GM21360 (cell line): ENCODE measurements around the gene EID2B.

Source experiments
- ATAC-seq: cut with Tn5 transposase; IDR thresholded peaks from one replicate; pipeline ENCODE4 v1.9.1; 2021; ENCODE audit warnings: mild to moderate bottlenecking, moderate library complexity; ENCODE audit not compliant: unreplicated experiment

The EID2B gene

DNA sequence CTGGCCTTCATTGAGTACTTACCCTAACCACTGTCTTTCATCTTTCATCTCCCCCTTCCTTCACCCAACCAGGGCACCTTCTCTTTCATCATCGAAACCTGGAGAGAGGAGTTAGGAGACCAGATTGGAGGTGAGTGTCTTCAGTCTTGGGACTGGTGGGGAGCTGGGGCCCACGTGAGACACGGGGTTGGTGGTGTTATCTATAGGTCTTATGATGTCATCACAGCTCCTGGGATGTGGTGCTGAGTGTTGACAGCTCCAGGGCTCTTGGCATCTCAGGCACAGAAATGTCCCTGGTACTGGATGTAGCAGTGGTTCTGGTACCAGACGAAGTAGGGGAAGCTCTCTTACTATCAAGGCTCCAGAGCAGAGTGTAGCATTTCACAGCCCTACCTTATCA, 32.1 kb downstream of the EID2B start:
- no peak for ATAC-seq

DNA sequence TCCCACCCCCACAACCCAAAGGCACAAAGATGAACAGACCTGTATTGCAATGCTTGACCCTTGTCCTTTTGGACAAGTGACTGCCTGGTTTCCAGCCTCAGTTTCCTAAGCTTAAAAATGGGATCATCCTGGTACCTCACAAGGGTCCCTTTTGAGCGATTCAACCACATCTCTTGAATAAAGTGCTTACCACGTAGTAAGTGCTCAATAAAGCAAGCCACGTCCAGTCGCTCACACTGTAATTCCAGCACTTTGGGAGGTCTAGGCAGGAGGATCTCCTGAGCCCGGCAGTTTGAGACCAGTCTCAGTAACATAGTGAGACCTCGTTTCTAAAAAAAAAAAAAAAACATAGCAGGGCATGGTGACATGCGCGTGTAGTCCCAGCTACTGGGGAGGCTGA, 32.7 kb downstream of the EID2B start:
- no peak for ATAC-seq

DNA sequence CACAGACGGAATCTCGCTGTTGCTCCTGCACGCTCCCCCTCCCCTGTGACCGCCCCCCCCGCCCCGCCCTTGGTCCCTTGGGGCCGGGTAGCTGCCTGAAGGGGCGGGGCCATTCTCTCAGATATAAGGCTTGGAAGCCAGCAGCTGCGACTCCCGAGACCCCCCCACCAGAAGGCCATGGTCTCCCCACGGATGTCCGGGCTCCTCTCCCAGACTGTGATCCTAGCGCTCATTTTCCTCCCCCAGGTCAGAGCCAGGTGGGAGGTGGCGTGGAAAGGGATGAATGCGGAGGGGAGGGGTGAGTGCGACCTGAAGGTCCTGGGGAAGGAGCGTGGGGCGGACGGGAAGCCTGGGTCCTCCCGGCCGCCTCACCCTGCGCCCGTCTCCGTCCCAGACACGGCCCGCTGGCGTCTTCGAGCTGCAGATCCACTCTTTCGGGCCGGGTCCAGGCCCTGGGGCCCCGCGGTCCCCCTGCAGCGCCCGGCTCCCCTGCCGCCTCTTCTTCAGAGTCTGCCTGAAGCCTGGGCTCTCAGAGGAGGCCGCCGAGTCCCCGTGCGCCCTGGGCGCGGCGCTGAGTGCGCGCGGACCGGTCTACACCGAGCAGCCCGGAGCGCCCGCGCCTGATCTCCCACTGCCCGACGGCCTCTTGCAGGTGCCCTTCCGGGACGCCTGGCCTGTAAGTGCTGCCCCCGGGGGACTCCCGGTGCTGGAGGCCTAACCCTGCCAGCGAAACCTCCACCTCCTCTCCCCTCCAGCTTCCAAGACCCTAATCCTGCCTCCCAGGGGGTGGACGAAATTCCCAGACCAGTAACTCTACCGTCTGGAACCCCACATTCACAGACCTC, 33.6 kb downstream of the EID2B start, which contains the start of gene DLL3:
Gene DLL3 (plus strand): TSS at position 150 of the 845 bp plus-strand sequence. CDS start 28 bp downstream, at position 178.
- no peak for ATAC-seq

- ATAC-seq = no peak
Observed at GRCh38 chr19:39497996-39498797, 34.5 kb downstream of the EID2B start.

- ATAC-seq = no peak
Observed at GRCh38 chr19:39497701-39497995, 35.0 kb downstream of the EID2B start.

GRCh38 chr19:39496063-39496462, 36.6 kb downstream of the EID2B start:
- ATAC-seq = no peak

- no peak for ATAC-seq
Observed at GRCh38 chr19:39494661-39495060, 38.0 kb downstream of the EID2B start.

- no peak for ATAC-seq
Observed at GRCh38 chr19:39492788-39493187, 39.9 kb downstream of the EID2B start.

DNA sequence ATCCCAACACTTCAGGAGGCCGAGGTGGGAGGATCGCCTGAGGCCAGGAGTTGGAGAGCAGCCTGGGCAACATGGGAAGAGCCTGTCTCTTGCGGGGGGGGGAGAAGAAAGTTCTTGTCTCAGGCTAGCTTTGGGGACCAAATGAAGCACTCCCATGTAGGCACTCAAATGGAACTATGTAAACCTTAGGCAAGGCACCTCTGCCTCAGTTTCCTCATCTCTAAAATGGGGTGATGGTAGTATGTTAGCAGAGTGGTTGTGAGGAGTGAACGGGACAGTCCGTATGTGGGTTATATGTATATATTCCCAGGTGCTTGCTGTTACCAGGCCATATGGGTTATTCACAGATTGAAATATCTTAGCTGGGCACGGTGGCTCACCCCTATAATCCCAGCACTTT, 40.4 kb downstream of the EID2B start:
- ATAC-seq = no peak

- ATAC-seq = no peak
Observed at GRCh38 chr19:39489756-39490155, 42.9 kb downstream of the EID2B start.

DNA sequence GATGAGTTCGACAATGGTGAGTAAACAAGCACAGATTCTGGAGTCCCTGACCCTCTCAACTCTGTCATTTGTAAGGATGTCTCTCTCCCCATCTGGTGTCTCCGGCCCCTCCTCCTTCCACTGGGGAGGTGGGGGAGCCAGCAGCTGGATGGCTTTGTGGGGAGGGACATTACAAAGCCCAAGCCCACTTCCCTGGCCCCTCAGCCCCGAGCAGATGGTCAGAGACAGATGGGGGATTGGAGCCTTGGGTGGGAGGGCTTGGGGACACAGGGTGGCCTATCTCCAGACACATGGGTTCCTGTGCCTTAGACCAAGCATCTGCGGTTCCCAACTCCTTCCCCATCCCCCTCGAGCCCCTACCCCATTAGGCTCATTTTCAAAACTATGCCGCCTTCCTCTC, 49.5 kb downstream of the EID2B start:
- no peak for ATAC-seq

- no peak for ATAC-seq
Observed at GRCh38 chr19:39481676-39482075, 51.0 kb downstream of the EID2B start.

- no peak for ATAC-seq
Observed at GRCh38 chr19:39481229-39481545, 51.5 kb downstream of the EID2B start.
